HCT116 (cell line): ENCODE results near the gene ACSL6. TPM values are rescaled to one million over a fixed set of nuclear protein-coding genes. Genes with fewer than 3 reads are reported as not detected.

ENCODE experiments used
- ATAC-seq: fragments of 200-7000 bp; cut with Tn5 transposase; 2 replicates; pipeline ENCODE4 v1.9.1; 2020; ENCODE audit warnings: mild to moderate bottlenecking, moderate library complexity
- BruUV-seq: library from RNA; stranded (reverse); fragments of 400-500 nt; replicated peaks from 2 replicates; lab custom pipeline; 2021; lab: Mats Ljungman, UMichigan
- CTCF ChIA-PET: fragments of 300-600 bp; sonication (Branson Sonifier 250); formaldehyde crosslinking; loops from one replicate; lab custom pipeline; 2021; ENCODE audit warnings: antibody characterized with exemption; lab: Charles Lee
- POLR2A ChIA-PET: fragments of 300-600, 350-600 bp; sonication (Branson Sonifier 250); formaldehyde crosslinking; loops from one replicate; lab custom pipeline; 2021; ENCODE audit warnings: antibody characterized with exemption; lab: Charles Lee
- RAD21 ChIA-PET, 2 experiments: fragments of 300-600 bp; sonication (Branson Sonifier 250); formaldehyde crosslinking; loops; one replicate each; lab custom pipeline; 2023; ENCODE audit warnings: low total read pairs in 2 of 2; ENCODE audit not compliant: uncharacterized antibody in 2 of 2, unreplicated experiment in 2 of 2, low non-redundant PET in 1 of 2; lab: Charles Lee
- DNase-seq: peaks from one replicate; pipeline ENCODE4 v3.0.0-alpha.2; 2010; ENCODE audit warnings: low read depth, low spot score
- H2AFZ ChIP-seq: fragments of 200-600 bp; shearing (Covaris generic), sonication (generic); 2 replicates; pipeline ENCODE4 v1.6.1; 2017; ENCODE audit warnings: low read depth, mixed run types, mixed read lengths, antibody characterized with exemption, low read length; ENCODE audit not compliant: poor library complexity, severe bottlenecking
- H3K27ac ChIP-seq: 2 replicates; pipeline ENCODE4 v1.5.1; 2012; ENCODE audit warnings: low read depth, low read length
- H3K27me3 ChIP-seq: fragments of 200-600 bp; sonication (generic); 2 replicates; pipeline ENCODE4 v1.6.1; 2016; ENCODE audit warnings: mixed run types, low read length, mixed read lengths; ENCODE audit not compliant: insufficient read depth
- H3K36me3 ChIP-seq, 2 experiments: fragments of 200-500 bp in 1 of 2; fragments of 200-600 bp in 1 of 2; sonication (Bioruptor generic) in 1 of 2; sonication (generic) in 1 of 2; 2 replicates each; pipeline versions ENCODE4 v1.5.1 to v1.6.1; 2014 to 2016; ENCODE audit warnings: low read length in 2 of 2, inconsistent platforms in 1 of 2, mixed read lengths in 1 of 2, mixed run types in 1 of 2; ENCODE audit not compliant: insufficient read depth in 2 of 2, control insufficient read depth in 1 of 2
- H3K4me1 ChIP-seq, 2 experiments: fragments of 200-600 bp in 1 of 2; sonication (generic) in 1 of 2; 2 replicates each; pipeline versions ENCODE4 v1.5.1 to v1.6.1; 2012 to 2017; ENCODE audit warnings: low read length in 2 of 2, inconsistent platforms in 1 of 2, mild to moderate bottlenecking in 1 of 2, mixed read lengths in 1 of 2, mixed run types in 1 of 2, moderate library complexity in 1 of 2; ENCODE audit not compliant: insufficient read depth in 2 of 2, control insufficient read depth in 1 of 2
- H3K4me2 ChIP-seq: fragments of 200-600 bp; sonication (generic); 2 replicates; pipeline ENCODE4 v1.6.1; 2017; ENCODE audit warnings: mixed run types, low read length, mixed read lengths
- H3K4me3 ChIP-seq, 2 experiments: fragments of 200-600 bp in 1 of 2; sonication (generic) in 1 of 2; replicated peaks in 1 of 2; 2 replicates each; pipeline ENCODE4 v1.5.1; 2011 to 2016; ENCODE audit warnings: low read length in 2 of 2, control low read depth in 1 of 2, low read depth in 1 of 2, mild to moderate bottlenecking in 1 of 2, mixed read lengths in 1 of 2, mixed run types in 1 of 2
- H3K79me2 ChIP-seq: fragments of 200-600 bp; sonication (generic); 2 replicates; pipeline ENCODE4 v1.6.1; 2017; ENCODE audit warnings: mild to moderate bottlenecking, mixed run types, low read length, moderate library complexity, mixed read lengths; ENCODE audit not compliant: insufficient read depth
- H3K9ac ChIP-seq: fragments of 200-600 bp; sonication (generic); 2 replicates; pipeline ENCODE4 v1.6.1; 2016; ENCODE audit warnings: low read length, mixed read lengths
- H3K9me2 ChIP-seq: fragments of 200-600 bp; sonication (generic), shearing (Covaris generic); 2 replicates; pipeline ENCODE4 v1.6.1; 2017; ENCODE audit warnings: mixed run types, mild to moderate bottlenecking, moderate library complexity; ENCODE audit not compliant: insufficient read depth
- H3K9me3 ChIP-seq, 2 experiments: fragments of 200-500 bp in 1 of 2; fragments of 200-600 bp in 1 of 2; sonication (Bioruptor generic) in 1 of 2; sonication (generic) in 1 of 2; 2 replicates each; pipeline ENCODE4 v1.6.1; 2014 to 2017; ENCODE audit warnings: low read length in 2 of 2, mixed read lengths in 2 of 2, inconsistent platforms in 1 of 2, low read depth in 1 of 2, mild to moderate bottlenecking in 1 of 2, mixed run types in 1 of 2, moderate library complexity in 1 of 2; ENCODE audit not compliant: control insufficient read depth in 1 of 2, insufficient read depth in 1 of 2
- H4K20me1 ChIP-seq: fragments of 200-600 bp; sonication (generic), shearing (Covaris generic); 2 replicates; pipeline ENCODE4 v1.6.1; 2017; ENCODE audit warnings: mixed run types, mild to moderate bottlenecking, moderate library complexity; ENCODE audit not compliant: insufficient read depth
- EGR1 ChIP-seq: IDR thresholded peaks from 2 replicates; pipeline ENCODE4 v1.6.1; 2012; ENCODE audit warnings: low read depth
- ELF1 ChIP-seq: IDR thresholded peaks from 2 replicates; pipeline ENCODE4 v1.6.1; 2012; ENCODE audit warnings: low read depth, borderline replicate concordance
- EZH2 ChIP-seq: fragments of 200-600 bp; sonication (generic); IDR thresholded peaks from 2 replicates; pipeline ENCODE4 v1.6.1; 2017; ENCODE audit warnings: antibody characterized with exemption, mixed run types
- EZH2phosphoT487 ChIP-seq: fragments of 200-600 bp; IDR thresholded peaks from 2 replicates; pipeline ENCODE4 v1.6.1; 2018; ENCODE audit warnings: antibody characterized with exemption, borderline replicate concordance
- FOSL1 ChIP-seq: IDR thresholded peaks from 2 replicates; pipeline ENCODE4 v1.6.1; 2012; ENCODE audit warnings: low read depth
- POLR2A ChIP-seq: IDR thresholded peaks from 2 replicates; pipeline ENCODE4 v1.7.0; 2011; ENCODE audit warnings: borderline replicate concordance; ENCODE audit not compliant: insufficient read depth, insufficient read length; ENCODE audit errors: extremely low read depth
- RAD21 ChIP-seq: IDR thresholded peaks from 2 replicates; pipeline ENCODE4 v1.6.1; 2012; ENCODE audit warnings: low read depth, mild to moderate bottlenecking
- SIN3A ChIP-seq: IDR thresholded peaks from 2 replicates; pipeline ENCODE4 v1.6.1; 2012; ENCODE audit warnings: low read depth
- SP1 ChIP-seq: IDR thresholded peaks from 2 replicates; pipeline ENCODE4 v1.6.1; 2012; ENCODE audit warnings: low read depth
- SRF ChIP-seq: IDR thresholded peaks from 2 replicates; pipeline ENCODE4 v1.6.1; 2012; ENCODE audit warnings: low read depth
- YY1 ChIP-seq: IDR thresholded peaks from 2 replicates; pipeline ENCODE4 v1.6.1; 2011; ENCODE audit warnings: low read length, low read depth, moderate library complexity, mild to moderate bottlenecking; ENCODE audit not compliant: insufficient replicate concordance; ENCODE audit errors: extremely low read depth
- ZFX ChIP-seq: fragments of 450-650 bp; IDR thresholded peaks from 2 replicates; pipeline ENCODE4 v1.6.1; 2017
- intact Hi-C: fragments of 100-400 bp; cut with micrococcal nuclease; formaldehyde crosslinking; loops from 2 replicates; pipeline ENCODE4 v1.10.0; 2022
- total RNA-seq: library from RNA; stranded (reverse); gene quantifications from one replicate; pipeline ENCODE4 v1.2.1, GENCODE V29; 2021; ENCODE audit not compliant: unreplicated experiment
- TF ChIP-seq, protein P1 (sequence below), 3 experiments: fragments of 200-600 bp in 1 of 3; sonication (generic) in 1 of 3; IDR thresholded peaks in 2 of 3; conservative IDR thresholded peaks in 1 of 3; 2 replicates each; pipeline ENCODE4 v1.5.1; 2012 to 2017; ENCODE audit warnings: low read depth in 2 of 3, low read length in 2 of 3, antibody characterized with exemption in 1 of 3, borderline replicate concordance in 1 of 3, control low read depth in 1 of 3, mild to moderate bottlenecking in 1 of 3, mixed read lengths in 1 of 3, mixed run types in 1 of 3, moderate library complexity in 1 of 3; ENCODE audit not compliant: insufficient read depth in 1 of 3
- TF ChIP-seq, protein P2 (sequence below): IDR thresholded peaks from 2 replicates; pipeline ENCODE4 v1.6.1; 2012
- TF ChIP-seq, protein P3 (sequence below): IDR thresholded peaks from 2 replicates; pipeline ENCODE4 v1.6.1; 2011; ENCODE audit warnings: mild to moderate bottlenecking, low read length, moderate library complexity; ENCODE audit not compliant: insufficient replicate concordance; ENCODE audit errors: extremely low read depth
- TF ChIP-seq, protein P4 (sequence below): IDR thresholded peaks from 2 replicates; pipeline ENCODE4 v1.6.1; 2012

ACSL6 gene
- total RNA-seq, 1 experiment from 2014 or later: 2.3 TPM

DNA sequence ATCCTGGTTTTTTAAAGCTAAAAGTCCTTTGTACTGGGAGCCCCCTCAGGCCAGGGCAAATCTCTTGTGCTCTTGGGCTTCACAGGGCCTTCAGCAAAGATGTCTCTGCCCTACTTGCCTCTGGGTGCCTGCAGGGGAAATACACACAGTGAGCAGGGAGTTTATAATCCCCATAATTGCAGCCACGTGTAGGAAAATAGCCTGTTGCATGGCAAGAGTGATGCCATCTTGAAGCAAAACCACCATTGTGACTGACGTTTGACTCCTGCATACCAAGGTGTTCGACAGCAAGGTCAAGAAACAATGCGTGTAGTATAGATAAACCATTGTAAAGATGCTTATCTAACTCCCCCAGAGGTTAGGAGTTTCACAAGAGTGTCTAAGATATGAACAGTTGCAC lies 37.6 kb upstream of the ACSL6 start (continued):
- TF ChIP-seq, protein P1, sequence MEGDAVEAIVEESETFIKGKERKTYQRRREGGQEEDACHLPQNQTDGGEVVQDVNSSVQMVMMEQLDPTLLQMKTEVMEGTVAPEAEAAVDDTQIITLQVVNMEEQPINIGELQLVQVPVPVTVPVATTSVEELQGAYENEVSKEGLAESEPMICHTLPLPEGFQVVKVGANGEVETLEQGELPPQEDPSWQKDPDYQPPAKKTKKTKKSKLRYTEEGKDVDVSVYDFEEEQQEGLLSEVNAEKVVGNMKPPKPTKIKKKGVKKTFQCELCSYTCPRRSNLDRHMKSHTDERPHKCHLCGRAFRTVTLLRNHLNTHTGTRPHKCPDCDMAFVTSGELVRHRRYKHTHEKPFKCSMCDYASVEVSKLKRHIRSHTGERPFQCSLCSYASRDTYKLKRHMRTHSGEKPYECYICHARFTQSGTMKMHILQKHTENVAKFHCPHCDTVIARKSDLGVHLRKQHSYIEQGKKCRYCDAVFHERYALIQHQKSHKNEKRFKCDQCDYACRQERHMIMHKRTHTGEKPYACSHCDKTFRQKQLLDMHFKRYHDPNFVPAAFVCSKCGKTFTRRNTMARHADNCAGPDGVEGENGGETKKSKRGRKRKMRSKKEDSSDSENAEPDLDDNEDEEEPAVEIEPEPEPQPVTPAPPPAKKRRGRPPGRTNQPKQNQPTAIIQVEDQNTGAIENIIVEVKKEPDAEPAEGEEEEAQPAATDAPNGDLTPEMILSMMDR (IDR thresholded peaks at IDR 0.05 in 2 of 3, conservative IDR thresholded peaks at IDR 0.05 in 1 of 3; ENCODE audit: borderline replicate concordance in 1 of 3, insufficient read depth in 1 of 3, low read depth in 2 of 3, low read length in 2 of 3): no peak

DNA sequence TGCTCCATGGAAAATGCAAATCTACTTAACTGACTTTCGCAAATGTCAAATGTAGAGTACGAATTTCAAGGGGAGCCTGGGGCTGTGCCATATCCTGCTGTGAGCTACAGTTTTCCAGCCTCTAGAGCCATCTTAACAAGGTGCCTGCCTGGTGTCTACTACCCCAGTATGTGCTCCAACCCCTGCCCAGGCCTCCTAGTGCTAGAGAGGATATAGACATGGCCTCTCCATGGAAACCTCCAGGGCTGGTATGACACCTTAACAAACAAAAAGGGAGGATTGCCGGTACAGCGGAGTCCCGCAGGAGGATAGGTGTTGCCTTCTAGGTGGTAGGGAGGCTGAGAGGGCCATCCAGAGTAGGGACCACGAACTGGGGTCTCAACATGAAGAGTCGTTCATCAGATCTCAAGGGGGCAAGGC lies 35.4 kb upstream of the ACSL6 start:
- Histone ChIP-seq H3K79me2 (no peaks in the 10 kb centered on the region), H3K4me2 (no peak overlapping the region), H4K20me1 (no peaks in the 10 kb centered on the region), H3K27me3 (no peaks in the 10 kb centered on the region), H3K9ac (no peak overlapping the region), H3K27ac (no peak overlapping the region), H3K9me2 (no peaks in the 10 kb centered on the region), H3K4me1 (no peaks in the 10 kb centered on the region), H2AFZ (no peak overlapping the region), H3K9me3 (no peaks in the 10 kb centered on the region), H3K4me3 (no peak overlapping the region), H3K36me3 (no peaks in the 10 kb centered on the region)
- CTCF ChIA-PET: no interaction called here
- RAD21 ChIA-PET: no interaction called here
- TF ChIP-seq ZFX (no peak), YY1 (no peak)
- intact Hi-C loops: no loop called here
- ATAC-seq: no peak
- no peak for DNase-seq
- POLR2A ChIA-PET: no interaction called here
- no TSS peak for BruUV-seq

DNA sequence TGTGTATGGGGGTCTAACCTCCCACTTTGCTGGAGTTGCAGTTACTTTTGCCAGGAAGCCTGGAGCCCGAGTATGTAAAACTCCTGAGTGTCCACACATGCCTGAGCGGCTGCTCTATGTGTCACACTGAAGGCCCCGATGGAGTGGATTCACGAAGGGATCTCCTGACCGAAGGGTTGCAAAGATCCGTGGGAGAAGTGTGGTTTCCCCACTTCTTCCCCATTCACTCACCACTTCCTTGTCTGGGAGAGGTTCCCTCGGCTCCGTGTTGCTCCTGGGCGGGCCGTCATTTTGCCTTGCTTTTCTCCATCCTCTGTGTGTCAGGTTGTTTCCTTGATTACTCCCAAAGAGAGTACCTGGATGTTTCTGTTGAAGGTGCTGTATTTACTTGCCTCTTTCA lies 32.7 kb upstream of the ACSL6 start:
- no peak overlapping the region for H3K27ac ChIP-seq
- H3K9ac ChIP-seq: no peak overlapping the region
- ATAC-seq: no peak
- no peak overlapping the region for H3K4me2 ChIP-seq
- intact Hi-C loops: no loop called here
- H3K9me3 ChIP-seq: no peaks in the 10 kb centered on the region
- no peaks in the 10 kb centered on the region for H4K20me1 ChIP-seq
- no peaks in the 10 kb centered on the region for H3K36me3 ChIP-seq
- no peaks in the 10 kb centered on the region for H3K9me2 ChIP-seq
- no TSS peak for BruUV-seq
- RAD21 ChIA-PET: no interaction called here
- no peaks in the 10 kb centered on the region for H3K4me1 ChIP-seq
- H3K4me3 ChIP-seq: no peak overlapping the region
- no peaks in the 10 kb centered on the region for H3K27me3 ChIP-seq
- no peaks in the 10 kb centered on the region for H3K79me2 ChIP-seq
- no peak overlapping the region for H2AFZ ChIP-seq
- DNase-seq: no peak
- POLR2A ChIA-PET: no interaction called here
- CTCF ChIA-PET: no interaction called here
- TF ChIP-seq EZH2 (no peak), FOSL1 (no peak), ZFX (no peak), RAD21 (no peak), POLR2A (no peak), EZH2phosphoT487 (no peak), SRF (no peak), EGR1 (no peak), ELF1 (no peak), SP1 (no peak), SIN3A (no peak)
- TF ChIP-seq, protein P2, sequence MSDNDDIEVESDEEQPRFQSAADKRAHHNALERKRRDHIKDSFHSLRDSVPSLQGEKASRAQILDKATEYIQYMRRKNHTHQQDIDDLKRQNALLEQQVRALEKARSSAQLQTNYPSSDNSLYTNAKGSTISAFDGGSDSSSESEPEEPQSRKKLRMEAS: no peak
- TF ChIP-seq, protein P3, sequence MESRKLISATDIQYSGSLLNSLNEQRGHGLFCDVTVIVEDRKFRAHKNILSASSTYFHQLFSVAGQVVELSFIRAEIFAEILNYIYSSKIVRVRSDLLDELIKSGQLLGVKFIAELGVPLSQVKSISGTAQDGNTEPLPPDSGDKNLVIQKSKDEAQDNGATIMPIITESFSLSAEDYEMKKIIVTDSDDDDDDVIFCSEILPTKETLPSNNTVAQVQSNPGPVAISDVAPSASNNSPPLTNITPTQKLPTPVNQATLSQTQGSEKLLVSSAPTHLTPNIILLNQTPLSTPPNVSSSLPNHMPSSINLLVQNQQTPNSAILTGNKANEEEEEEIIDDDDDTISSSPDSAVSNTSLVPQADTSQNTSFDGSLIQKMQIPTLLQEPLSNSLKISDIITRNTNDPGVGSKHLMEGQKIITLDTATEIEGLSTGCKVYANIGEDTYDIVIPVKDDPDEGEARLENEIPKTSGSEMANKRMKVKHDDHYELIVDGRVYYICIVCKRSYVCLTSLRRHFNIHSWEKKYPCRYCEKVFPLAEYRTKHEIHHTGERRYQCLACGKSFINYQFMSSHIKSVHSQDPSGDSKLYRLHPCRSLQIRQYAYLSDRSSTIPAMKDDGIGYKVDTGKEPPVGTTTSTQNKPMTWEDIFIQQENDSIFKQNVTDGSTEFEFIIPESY: no peak
- TF ChIP-seq, protein P4, sequence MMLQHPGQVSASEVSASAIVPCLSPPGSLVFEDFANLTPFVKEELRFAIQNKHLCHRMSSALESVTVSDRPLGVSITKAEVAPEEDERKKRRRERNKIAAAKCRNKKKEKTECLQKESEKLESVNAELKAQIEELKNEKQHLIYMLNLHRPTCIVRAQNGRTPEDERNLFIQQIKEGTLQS: no peak
